GM19452 (cell line): Measurements from ENCODE around the gene GASK1B.

Experiments used
- ATAC-seq: cut with Tn5 transposase; IDR thresholded peaks from one replicate; pipeline ENCODE4 v1.9.1; 2021; ENCODE audit not compliant: unreplicated experiment

GASK1B gene

DNA sequence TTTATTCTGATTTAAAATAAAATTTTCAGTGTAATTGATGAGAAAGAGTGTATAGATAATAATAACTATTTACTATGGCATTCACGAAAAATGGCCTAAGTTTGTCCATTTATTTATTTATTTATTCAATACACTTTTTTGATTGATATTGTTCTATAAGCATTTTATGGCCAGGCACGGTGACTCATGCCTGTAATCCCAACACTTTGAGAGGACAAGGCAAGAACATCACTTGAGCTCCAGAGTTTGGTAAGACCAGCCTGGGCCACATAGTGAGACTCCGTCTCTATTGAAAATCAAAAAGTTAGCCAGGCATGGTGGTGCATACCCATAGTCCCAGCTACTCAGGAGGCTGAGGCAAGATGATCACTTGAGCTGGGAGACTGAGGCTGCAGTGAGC, 25.7 kb downstream of the GASK1B start:
- no peak for ATAC-seq

DNA sequence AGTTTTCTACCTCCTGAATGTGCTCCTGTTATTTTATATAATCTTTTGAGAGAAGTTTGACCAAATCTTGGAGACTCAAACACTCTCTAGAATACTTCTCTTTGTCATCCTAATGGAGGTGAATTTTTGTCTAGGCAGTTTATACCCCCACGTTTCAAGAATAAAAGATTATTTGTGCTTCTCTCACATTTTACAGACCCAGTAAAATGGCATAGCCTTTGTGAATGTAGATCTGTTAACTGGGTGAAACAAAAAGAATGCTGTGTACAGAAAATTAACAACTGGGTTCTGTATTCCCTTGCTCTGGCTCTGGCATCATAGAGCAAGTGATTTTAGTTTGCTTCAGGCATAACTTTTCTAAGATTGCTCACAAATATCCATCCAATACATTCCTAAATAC, 26.1 kb downstream of the GASK1B start:
- ATAC-seq = no peak

DNA sequence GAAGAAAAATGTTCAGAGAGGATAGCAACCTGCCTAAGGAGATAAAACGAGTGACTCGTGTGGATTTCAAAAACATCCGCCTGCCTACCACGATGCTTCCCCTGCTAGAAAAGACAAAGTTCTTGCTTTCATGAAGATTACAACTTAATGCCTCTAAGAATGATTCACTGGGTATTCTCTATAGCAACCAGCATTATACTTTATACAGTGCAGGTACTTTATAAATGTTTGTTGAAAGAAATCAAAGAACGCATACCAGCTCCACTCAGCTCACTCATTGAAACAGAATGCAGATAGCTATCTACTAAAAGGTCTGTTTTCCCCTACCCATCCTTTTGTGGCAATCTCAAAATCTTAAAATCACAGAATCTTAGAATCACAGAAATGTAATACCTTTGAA, 33.7 kb downstream of the GASK1B start:
- no peak for ATAC-seq

DNA sequence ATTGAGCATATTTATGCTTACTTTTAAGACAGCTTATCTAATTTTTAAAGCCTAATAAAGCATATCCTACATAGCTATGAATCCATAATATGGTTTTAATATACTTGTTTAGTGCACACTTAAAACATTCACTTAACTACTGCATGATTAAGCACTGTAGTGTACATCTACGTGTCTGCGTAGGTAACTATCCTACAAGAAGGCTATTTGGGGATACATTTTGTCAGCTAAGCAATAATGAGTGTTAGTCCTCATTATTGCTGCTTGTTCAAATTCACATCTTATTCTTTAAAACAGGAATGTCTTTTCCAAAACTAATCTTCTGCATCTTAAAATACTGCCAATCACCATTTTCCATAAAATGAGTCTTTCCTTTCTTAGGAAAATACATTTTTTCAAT, 38.6 kb downstream of the GASK1B start:
- ATAC-seq = no peak

DNA sequence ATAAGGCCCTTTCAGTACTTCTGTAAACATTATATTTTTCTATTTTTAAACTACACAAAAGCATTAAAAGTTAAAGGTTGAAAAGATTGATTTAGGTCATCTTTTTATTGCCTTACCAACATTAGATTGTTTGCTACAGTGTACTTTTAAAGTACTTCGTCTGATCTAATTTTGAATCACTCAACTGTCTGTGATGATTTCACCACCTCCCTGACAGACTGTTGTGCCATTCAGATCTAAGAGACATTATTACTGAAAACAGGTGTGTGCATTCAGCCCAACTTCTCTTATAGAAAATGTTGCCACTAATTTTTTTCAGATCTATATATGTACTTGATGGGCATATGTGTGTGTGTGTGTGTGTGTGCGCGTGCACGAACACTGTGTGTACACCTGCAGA, 39.3 kb downstream of the GASK1B start:
- ATAC-seq = no peak

DNA sequence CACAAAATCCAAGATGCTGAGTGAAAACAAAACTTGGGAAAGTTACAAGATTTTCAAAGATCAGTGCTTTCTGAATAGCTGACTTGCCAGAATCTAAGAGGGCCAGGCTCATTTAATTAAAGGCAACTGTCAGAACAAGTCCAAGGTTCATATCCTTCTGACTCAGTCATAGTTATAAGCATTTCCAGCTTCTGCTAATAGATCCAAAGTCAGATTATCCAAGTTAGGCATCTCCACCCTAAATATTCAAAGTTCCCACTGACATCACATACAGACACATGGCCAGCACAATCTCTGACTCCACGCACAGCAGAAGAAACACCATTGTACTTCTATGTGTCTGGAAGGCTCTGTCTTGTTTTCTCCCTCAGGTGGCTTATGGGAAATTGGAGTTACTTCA, 41.8 kb downstream of the GASK1B start:
- no peak for ATAC-seq

DNA sequence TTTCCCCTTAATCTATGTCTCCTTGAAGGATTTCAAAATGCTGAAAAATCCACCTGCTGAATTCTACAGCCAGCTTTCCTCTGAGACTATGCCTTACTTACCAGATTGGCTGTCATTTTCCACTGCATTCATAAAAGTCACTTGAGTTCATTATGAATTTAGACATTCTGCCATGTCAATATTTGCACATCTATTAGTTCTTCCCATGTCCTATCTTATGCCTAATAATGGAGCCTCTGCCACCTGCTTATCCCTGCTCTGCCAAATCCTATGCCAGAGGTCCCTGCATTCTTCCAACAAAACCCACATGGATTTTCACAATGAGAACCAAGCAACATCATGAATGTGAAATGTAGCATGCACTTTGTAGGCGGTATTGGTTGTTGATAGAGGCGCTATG, 42.6 kb downstream of the GASK1B start:
- no peak for ATAC-seq

DNA sequence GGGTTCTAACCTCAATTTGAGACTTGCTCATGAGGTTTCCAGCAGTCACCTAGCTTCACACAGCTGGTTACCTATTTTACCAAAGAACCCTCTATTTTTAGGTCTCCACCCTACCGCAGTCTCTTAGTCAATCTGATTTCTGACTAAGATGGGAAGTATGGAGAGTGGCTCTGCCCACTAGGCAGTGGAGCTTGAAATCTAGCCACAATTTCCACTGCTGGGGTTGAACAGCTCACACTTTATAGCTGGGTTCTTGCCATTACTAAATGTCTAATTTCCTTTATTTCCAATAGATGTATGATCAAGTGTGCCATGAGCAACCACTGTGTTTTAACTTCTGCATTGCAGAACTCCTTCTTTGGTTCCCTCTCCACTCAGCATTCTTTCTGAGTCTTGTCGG, 43.1 kb downstream of the GASK1B start:
- peak; percentile 96 for ATAC-seq

DNA sequence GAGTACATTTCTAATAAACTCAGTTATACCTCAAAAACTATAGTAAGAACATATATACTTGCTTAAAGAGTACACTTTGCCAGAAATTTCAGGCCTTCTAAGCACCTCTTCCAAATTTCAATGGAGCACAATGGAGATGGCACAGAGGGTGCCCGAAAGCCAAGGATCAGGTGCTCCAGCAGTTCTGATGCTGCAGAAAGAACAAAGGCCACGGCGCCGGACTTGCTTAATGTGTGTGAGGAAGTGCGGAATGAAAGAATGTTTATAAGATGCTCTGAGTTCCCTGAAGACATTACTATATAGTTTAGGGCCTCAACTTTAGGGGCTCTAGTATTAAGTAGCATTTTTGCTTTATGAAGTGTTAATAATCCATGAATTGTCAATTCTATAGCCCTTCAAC, 44.3 kb downstream of the GASK1B start:
- no peak for ATAC-seq

DNA sequence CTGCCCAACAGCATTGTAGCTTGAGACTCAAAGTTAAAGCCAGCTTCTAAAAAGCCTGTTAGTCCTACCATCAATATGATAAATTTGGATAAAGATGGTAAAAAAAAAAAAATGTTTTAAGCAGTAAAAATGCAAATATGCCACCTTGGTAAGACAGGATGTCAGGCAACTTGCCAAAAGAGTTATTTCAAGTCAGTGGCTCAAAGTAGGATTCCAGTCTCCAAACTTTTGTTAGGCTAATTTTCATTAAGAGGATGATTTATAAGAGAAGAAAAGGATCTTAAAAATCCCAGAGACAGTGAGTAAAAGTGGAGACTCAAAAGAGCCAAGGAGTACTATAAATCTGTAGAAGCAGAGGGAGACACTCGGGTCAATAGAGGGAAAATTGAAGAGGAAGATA, 47.5 kb downstream of the GASK1B start:
- ATAC-seq = no peak
